ENCODE measurements around the gene ARMC5. TPM values are rescaled to one million over a fixed set of nuclear protein-coding genes. Genes with fewer than 3 reads are reported as not detected.
"Not testable (repeated sequence)": the region's sequence is repeated elsewhere in the genome, so short reads cannot be mapped to it uniquely, and the experiment has no call there.

Gene ARMC5
- total RNA-seq, 4 donors from 2014 or later, result 6.6 to 11.6 (median 9.1) TPM

GRCh38 chr16:31440516-31441184 is 18.7 kb upstream of the ARMC5 start:
- peaks cover 0 to 13% (median 0%) of the 10 kb centered on the region in 3 donors for H3K36me3 ChIP-seq
- TF ChIP-seq EP300 (IDR thresholded peaks at IDR 0.05), result no peak
- TF ChIP-seq POLR2A (IDR thresholded peaks at IDR 0.05), result no peak
- TF ChIP-seq, protein P1, sequence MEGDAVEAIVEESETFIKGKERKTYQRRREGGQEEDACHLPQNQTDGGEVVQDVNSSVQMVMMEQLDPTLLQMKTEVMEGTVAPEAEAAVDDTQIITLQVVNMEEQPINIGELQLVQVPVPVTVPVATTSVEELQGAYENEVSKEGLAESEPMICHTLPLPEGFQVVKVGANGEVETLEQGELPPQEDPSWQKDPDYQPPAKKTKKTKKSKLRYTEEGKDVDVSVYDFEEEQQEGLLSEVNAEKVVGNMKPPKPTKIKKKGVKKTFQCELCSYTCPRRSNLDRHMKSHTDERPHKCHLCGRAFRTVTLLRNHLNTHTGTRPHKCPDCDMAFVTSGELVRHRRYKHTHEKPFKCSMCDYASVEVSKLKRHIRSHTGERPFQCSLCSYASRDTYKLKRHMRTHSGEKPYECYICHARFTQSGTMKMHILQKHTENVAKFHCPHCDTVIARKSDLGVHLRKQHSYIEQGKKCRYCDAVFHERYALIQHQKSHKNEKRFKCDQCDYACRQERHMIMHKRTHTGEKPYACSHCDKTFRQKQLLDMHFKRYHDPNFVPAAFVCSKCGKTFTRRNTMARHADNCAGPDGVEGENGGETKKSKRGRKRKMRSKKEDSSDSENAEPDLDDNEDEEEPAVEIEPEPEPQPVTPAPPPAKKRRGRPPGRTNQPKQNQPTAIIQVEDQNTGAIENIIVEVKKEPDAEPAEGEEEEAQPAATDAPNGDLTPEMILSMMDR (IDR thresholded peaks at IDR 0.05), result no peak
- H3K9me3 ChIP-seq, result no peaks in the 10 kb centered on the region
- H3K4me1 ChIP-seq, result peaks cover 0 to 19% (median 0%) of the 10 kb centered on the region in 4 donors
- no peak overlapping the region for H3K4me3 ChIP-seq
- DNase-seq (ENCODE audit: low spot score in 2 of 2), result no peak
- no peak overlapping the region for H3K27ac ChIP-seq
- 40 to 46% methylated on average over 4 of the region's 4 CpGs for WGBS, 2 donors
- no peaks in the 10 kb centered on the region for H3K27me3 ChIP-seq

- Histone ChIP-seq H3K4me1 (peaks cover 0 to 19% (median 0%) of the 10 kb centered on the region in 4 donors), H3K9me3 (no peaks in the 10 kb centered on the region), H3K36me3 (no peaks in the 10 kb centered on the region), H3K27ac (peak overlapping the region in 2 of 4 donors; percentile 78 to 88), H3K4me3 (peak overlapping the region; percentile 64 to 77 (median 72)), H3K27me3 (no peaks in the 10 kb centered on the region)
- TF ChIP-seq POLR2A (IDR thresholded peaks at IDR 0.05) (no peak), EP300 (IDR thresholded peaks at IDR 0.05) (no peak)
- TF ChIP-seq, protein P1 (IDR thresholded peaks at IDR 0.05), result no peak
- no peak for DNase-seq (ENCODE audit: low spot score in 2 of 2)
- WGBS, 2 donors, result 59 to 73% methylated on average over 32 to 34 of the region's 34 CpGs
Measured at GRCh38 chr16:31441956-31442355, 17.3 kb upstream of the ARMC5 start.

GRCh38 chr16:31445931-31446330 is 13.4 kb upstream of the ARMC5 start:
- DNase-seq (ENCODE audit: low spot score in 2 of 2); H3K9me3 ChIP-seq; H3K27ac ChIP-seq; H3K36me3 ChIP-seq; H3K4me3 ChIP-seq; H3K27me3 ChIP-seq: not testable (repeated sequence)
- H3K4me1 ChIP-seq, result peaks cover 0 to 18% (median 0%) of the 10 kb centered on the region in 4 donors
- 80 to 83% methylated on average over 6 of the region's 6 CpGs for WGBS, 2 donors

- TF ChIP-seq, protein P1 (IDR thresholded peaks at IDR 0.05), result no peak
- no peak for TF ChIP-seq EP300 (IDR thresholded peaks at IDR 0.05)
- TF ChIP-seq POLR2A (IDR thresholded peaks at IDR 0.05), result no peak
- 71 to 86% methylated on average over 5 of the region's 5 CpGs for WGBS, 2 donors
- DNase-seq (ENCODE audit: low spot score in 2 of 2), result no peak
- Histone ChIP-seq H3K4me1 (peaks cover 0 to 52% (median 34%) of the 10 kb centered on the region in 4 donors), H3K36me3 (no peaks in the 10 kb centered on the region), H3K27ac (peak overlapping the region in 3 of 4 donors; percentile 55 to 78 (median 61)), H3K27me3 (no peaks in the 10 kb centered on the region), H3K4me3 (no peak overlapping the region), H3K9me3 (no peaks in the 10 kb centered on the region)
Measured at GRCh38 chr16:31451201-31451600, 8.1 kb upstream of the ARMC5 start.

- WGBS, 2 donors, result 46 to 49% methylated on average over 11 of the region's 11 CpGs
- no peak for DNase-seq (ENCODE audit: low spot score in 2 of 2)
Measured at GRCh38 chr16:31451681-31452351, 7.5 kb upstream of the ARMC5 start.

More at GRCh38 chr16:31451681-31452351, 7.5 kb upstream of the ARMC5 start:
- Histone ChIP-seq H3K4me1 (peaks cover 0 to 57% (median 37%) of the 10 kb centered on the region in 4 donors), H3K9me3 (no peaks in the 10 kb centered on the region), H3K27ac (peak overlapping the region in 3 of 4 donors; percentile 55 to 78 (median 61)), H3K27me3 (no peaks in the 10 kb centered on the region), H3K36me3 (peaks cover 0 to 5% (median 0%) of the 10 kb centered on the region in 3 donors), H3K4me3 (no peak overlapping the region)
- no peak for TF ChIP-seq POLR2A (IDR thresholded peaks at IDR 0.05)
- TF ChIP-seq, protein P1 (IDR thresholded peaks at IDR 0.05), result peak in 4 of 5 experiments; percentile 19 to 49 (median 36)
